ENCODE data around the gene NKD1.

The NKD1 gene

GRCh38 chr16:50539822-50540710 is 8.1 kb upstream of the NKD1 start:
- Histone ChIP-seq H3K27ac (ENCODE audit: low read length) (no peak overlapping the region), H3K36me3 (ENCODE audit: control insufficient read depth in 1 of 2, insufficient read depth in 2 of 2, low read length in 2 of 2) (no peaks in the 10 kb centered on the region), H3K4me3 (ENCODE audit: low read depth in 1 of 2, low read length in 2 of 2) (no peak overlapping the region), H3K27me3 (ENCODE audit: low read depth, low read length) (no peaks in the 10 kb centered on the region), H3K4me1 (ENCODE audit: control insufficient read depth in 1 of 2, insufficient read depth in 2 of 2, low read length in 2 of 2) (no peaks in the 10 kb centered on the region), H3K9me3 (ENCODE audit: control insufficient read depth in 1 of 2, low read length in 2 of 2) (no peaks in the 10 kb centered on the region)

- no peak overlapping the region for H3K27ac ChIP-seq (ENCODE audit: low read length)
- H3K4me3 ChIP-seq (ENCODE audit: low read depth in 1 of 2, low read length in 2 of 2) = no peak overlapping the region
- no peaks in the 10 kb centered on the region for H3K27me3 ChIP-seq (ENCODE audit: low read depth, low read length)
- no peaks in the 10 kb centered on the region for H3K36me3 ChIP-seq (ENCODE audit: control insufficient read depth in 1 of 2, insufficient read depth in 2 of 2, low read length in 2 of 2)
- no peaks in the 10 kb centered on the region for H3K4me1 ChIP-seq (ENCODE audit: control insufficient read depth in 1 of 2, insufficient read depth in 2 of 2, low read length in 2 of 2)
- H3K9me3 ChIP-seq (ENCODE audit: control insufficient read depth in 1 of 2, low read length in 2 of 2) = no peaks in the 10 kb centered on the region
Measured at GRCh38 chr16:50540711-50541007, 7.5 kb upstream of the NKD1 start.

DNA sequence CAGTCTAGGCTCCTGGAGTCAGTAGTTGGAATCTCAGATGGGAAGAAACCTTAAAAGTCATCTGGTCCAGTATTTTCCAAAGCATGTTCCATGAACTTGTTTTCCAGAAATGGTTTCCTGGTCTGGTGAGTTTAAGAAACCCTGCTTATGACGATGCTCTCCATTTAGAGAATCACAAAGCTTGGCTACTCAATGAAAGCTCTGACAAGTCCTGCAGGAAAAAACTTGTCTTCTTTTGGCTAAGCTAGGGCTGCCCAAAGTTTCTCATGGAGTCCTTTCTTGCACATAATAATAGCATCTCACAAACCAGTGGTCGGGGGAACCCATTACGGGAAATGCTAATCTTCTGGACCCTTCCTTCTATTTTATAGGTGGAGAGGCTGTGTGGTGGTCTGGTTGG is 5.5 kb upstream of the NKD1 start:
- H3K36me3 ChIP-seq (ENCODE audit: control insufficient read depth in 1 of 2, insufficient read depth in 2 of 2, low read length in 2 of 2) = no peaks in the 10 kb centered on the region
- H3K4me3 ChIP-seq (ENCODE audit: low read depth in 1 of 2, low read length in 2 of 2) = no peak overlapping the region
- H3K4me1 ChIP-seq (ENCODE audit: control insufficient read depth in 1 of 2, insufficient read depth in 2 of 2, low read length in 2 of 2) = peaks cover 0 to 5% of the 10 kb centered on the region in 2 donors
- no peaks in the 10 kb centered on the region for H3K9me3 ChIP-seq (ENCODE audit: control insufficient read depth in 1 of 2, low read length in 2 of 2)
- no peaks in the 10 kb centered on the region for H3K27me3 ChIP-seq (ENCODE audit: low read depth, low read length)
- no peak overlapping the region for H3K27ac ChIP-seq (ENCODE audit: low read length)

DNA sequence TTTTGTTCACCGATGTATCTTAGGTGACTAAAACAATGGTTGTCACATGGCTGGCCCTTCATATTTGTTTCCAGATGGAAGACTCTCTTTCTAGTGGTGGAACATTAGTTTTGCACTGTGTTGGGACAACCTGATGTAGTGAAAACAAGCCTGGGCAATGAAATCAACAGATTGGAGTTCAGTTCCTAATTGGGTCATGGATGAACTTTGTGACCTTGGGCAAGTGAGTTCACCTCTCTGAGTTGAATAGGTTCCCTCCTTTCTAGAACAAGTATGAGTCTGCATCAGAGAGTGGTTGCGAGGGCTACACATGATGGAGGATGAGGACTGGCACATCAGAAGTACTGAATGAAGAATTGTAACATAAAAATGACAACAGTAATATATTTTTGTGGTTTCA is 2.1 kb upstream of the NKD1 start:
- H3K27me3 ChIP-seq (ENCODE audit: low read depth, low read length) = peaks cover 4% of the 10 kb centered on the region
- no peak overlapping the region for H3K4me3 ChIP-seq (ENCODE audit: low read depth in 1 of 2, low read length in 2 of 2)
- H3K27ac ChIP-seq (ENCODE audit: low read length) = no peak overlapping the region
- H3K36me3 ChIP-seq (ENCODE audit: control insufficient read depth in 1 of 2, insufficient read depth in 2 of 2, low read length in 2 of 2) = no peaks in the 10 kb centered on the region
- peaks cover 0 to 18% of the 10 kb centered on the region in 2 donors for H3K4me1 ChIP-seq (ENCODE audit: control insufficient read depth in 1 of 2, insufficient read depth in 2 of 2, low read length in 2 of 2)
- no peaks in the 10 kb centered on the region for H3K9me3 ChIP-seq (ENCODE audit: control insufficient read depth in 1 of 2, low read length in 2 of 2)

- no peaks in the 10 kb centered on the region for H3K36me3 ChIP-seq (ENCODE audit: control insufficient read depth in 1 of 2, insufficient read depth in 2 of 2, low read length in 2 of 2)
- no peaks in the 10 kb centered on the region for H3K9me3 ChIP-seq (ENCODE audit: control insufficient read depth in 1 of 2, low read length in 2 of 2)
- peaks cover 4% of the 10 kb centered on the region for H3K27me3 ChIP-seq (ENCODE audit: low read depth, low read length)
- peak overlapping the region; percentile 39 to 69 for H3K4me3 ChIP-seq (ENCODE audit: low read depth in 1 of 2, low read length in 2 of 2)
- H3K27ac ChIP-seq (ENCODE audit: low read length) = no peak overlapping the region
- H3K4me1 ChIP-seq (ENCODE audit: control insufficient read depth in 1 of 2, insufficient read depth in 2 of 2, low read length in 2 of 2) = peaks cover 0 to 21% of the 10 kb centered on the region in 2 donors
Measured at GRCh38 chr16:50547340-50548124, 664 bp upstream of the NKD1 start.

DNA sequence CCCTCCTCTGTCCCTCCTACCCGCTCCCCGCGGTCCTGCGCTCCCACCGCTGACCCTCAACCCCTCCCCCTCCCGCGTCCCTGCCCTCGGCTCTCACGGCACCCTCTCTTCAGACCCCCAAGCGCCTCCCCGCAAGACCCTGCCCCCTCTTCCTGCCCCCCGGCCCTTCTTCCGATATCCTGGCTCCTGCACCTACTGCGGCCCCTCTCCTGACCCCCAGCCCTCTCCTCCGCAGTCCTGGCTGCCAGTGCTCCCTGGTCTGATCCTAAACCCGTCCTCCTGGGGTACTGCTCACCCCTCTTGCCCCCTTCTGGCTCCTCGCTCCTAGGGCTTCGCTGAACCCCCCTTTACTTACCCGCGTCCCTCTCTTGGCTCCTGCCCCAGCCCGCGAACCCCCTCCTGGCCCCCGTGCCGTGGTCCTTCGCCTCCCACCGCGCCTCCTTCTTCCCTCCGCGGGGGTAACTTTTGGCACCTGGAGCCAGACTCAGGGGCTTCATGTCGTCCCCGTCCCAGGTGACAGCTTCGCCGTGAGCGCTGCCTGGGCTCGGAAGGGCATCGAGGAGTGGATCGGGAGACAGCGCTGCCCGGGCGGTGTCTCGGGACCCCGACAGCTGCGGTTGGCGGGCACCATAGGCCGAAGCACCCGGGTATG is 839 bp downstream of the NKD1 start:
- H3K4me1 ChIP-seq (ENCODE audit: control insufficient read depth in 1 of 2, insufficient read depth in 2 of 2, low read length in 2 of 2) = peaks cover 0 to 21% of the 10 kb centered on the region in 2 donors
- H3K9me3 ChIP-seq (ENCODE audit: control insufficient read depth in 1 of 2, low read length in 2 of 2) = no peaks in the 10 kb centered on the region
- no peak overlapping the region for H3K27ac ChIP-seq (ENCODE audit: low read length)
- peak overlapping the region; percentile 46 to 78 for H3K4me3 ChIP-seq (ENCODE audit: low read depth in 1 of 2, low read length in 2 of 2)
- H3K36me3 ChIP-seq (ENCODE audit: control insufficient read depth in 1 of 2, insufficient read depth in 2 of 2, low read length in 2 of 2) = peaks cover 0 to 3% of the 10 kb centered on the region in 2 donors
- peaks cover 4% of the 10 kb centered on the region for H3K27me3 ChIP-seq (ENCODE audit: low read depth, low read length)

DNA sequence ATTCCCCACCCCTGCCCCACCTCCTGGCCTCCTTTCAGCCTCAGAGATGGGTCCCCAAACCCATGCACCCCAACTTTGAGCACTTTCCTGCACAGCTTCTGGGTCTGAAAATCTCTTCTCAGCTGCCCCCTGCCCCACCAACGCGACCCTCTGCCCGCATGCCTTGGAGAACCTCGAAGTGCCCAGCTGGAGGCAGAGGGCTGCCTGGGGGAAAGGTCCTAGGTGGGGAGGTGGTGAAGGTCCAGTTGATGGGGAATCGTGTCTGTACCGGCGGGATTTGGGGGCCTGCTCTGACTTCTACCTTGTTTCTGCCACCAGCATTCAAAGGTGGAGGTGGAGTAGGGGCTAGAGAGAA is 1.3 kb downstream of the NKD1 start:
- H3K36me3 ChIP-seq (ENCODE audit: control insufficient read depth in 1 of 2, insufficient read depth in 2 of 2, low read length in 2 of 2) = peaks cover 0 to 4% of the 10 kb centered on the region in 2 donors
- peaks cover 4% of the 10 kb centered on the region for H3K27me3 ChIP-seq (ENCODE audit: low read depth, low read length)
- peaks cover 0 to 21% of the 10 kb centered on the region in 2 donors for H3K4me1 ChIP-seq (ENCODE audit: control insufficient read depth in 1 of 2, insufficient read depth in 2 of 2, low read length in 2 of 2)
- peak overlapping the region; percentile 46 to 78 for H3K4me3 ChIP-seq (ENCODE audit: low read depth in 1 of 2, low read length in 2 of 2)
- no peak overlapping the region for H3K27ac ChIP-seq (ENCODE audit: low read length)
- H3K9me3 ChIP-seq (ENCODE audit: control insufficient read depth in 1 of 2, low read length in 2 of 2) = no peaks in the 10 kb centered on the region

GRCh38 chr16:50550035-50550434 is 1.8 kb downstream of the NKD1 start:
- H3K27me3 ChIP-seq (ENCODE audit: low read depth, low read length) = peaks cover 4% of the 10 kb centered on the region
- peaks cover 0 to 4% of the 10 kb centered on the region in 2 donors for H3K36me3 ChIP-seq (ENCODE audit: control insufficient read depth in 1 of 2, insufficient read depth in 2 of 2, low read length in 2 of 2)
- peak overlapping the region; percentile 46 to 78 for H3K4me3 ChIP-seq (ENCODE audit: low read depth in 1 of 2, low read length in 2 of 2)
- no peaks in the 10 kb centered on the region for H3K9me3 ChIP-seq (ENCODE audit: control insufficient read depth in 1 of 2, low read length in 2 of 2)
- H3K4me1 ChIP-seq (ENCODE audit: control insufficient read depth in 1 of 2, insufficient read depth in 2 of 2, low read length in 2 of 2) = peaks cover 0 to 22% of the 10 kb centered on the region in 2 donors
- H3K27ac ChIP-seq (ENCODE audit: low read length) = no peak overlapping the region

DNA sequence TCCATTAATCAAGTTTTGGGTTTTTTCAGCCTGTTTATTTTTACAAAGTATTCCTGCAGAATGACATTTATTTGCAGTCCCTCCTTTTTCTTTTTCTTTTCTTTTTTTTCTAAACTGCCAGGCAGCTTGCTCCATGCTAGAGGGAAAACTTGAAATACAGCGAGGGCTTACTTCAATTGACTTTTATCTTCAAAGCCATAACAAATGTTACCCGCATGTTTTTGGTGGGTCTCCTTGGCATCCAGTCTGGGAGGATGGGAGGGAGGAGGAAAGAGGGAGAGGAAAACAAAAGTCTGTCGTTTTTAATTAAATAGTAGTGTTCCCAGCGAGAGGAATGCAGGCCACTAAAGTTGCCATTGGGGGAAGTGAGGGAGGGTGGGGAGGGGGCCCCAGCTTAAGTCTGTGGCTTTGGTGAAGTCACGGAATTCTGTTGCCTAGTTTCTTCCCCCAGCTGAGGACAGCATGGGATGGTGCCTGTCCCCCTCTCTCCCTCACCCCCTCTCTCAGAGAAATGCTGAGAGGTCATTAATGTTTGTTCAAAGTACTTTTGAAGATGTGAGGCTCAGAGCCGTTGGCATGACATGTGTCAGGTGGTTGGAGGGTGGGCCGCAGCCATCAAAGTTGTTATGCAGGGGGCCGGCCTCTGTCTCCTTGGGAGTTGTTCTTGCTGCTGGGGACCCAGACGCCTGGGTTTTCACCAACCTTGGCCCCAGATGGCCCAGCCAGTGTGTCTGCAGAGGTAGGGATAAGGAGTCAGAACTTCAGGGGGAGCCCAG is 2.9 kb downstream of the NKD1 start:
- Histone ChIP-seq H3K4me1 (ENCODE audit: control insufficient read depth in 1 of 2, insufficient read depth in 2 of 2, low read length in 2 of 2) (peaks cover 0 to 32% of the 10 kb centered on the region in 2 donors), H3K9me3 (ENCODE audit: control insufficient read depth in 1 of 2, low read length in 2 of 2) (no peaks in the 10 kb centered on the region), H3K36me3 (ENCODE audit: control insufficient read depth in 1 of 2, insufficient read depth in 2 of 2, low read length in 2 of 2) (peaks cover 0 to 4% of the 10 kb centered on the region in 2 donors), H3K27me3 (ENCODE audit: low read depth, low read length) (peaks cover 4% of the 10 kb centered on the region), H3K27ac (ENCODE audit: low read length) (no peak overlapping the region), H3K4me3 (ENCODE audit: low read depth in 1 of 2, low read length in 2 of 2) (no peak overlapping the region)

GRCh38 chr16:50552476-50553101 is 4.4 kb downstream of the NKD1 start:
- no peak overlapping the region for H3K27ac ChIP-seq (ENCODE audit: low read length)
- peaks cover 4% of the 10 kb centered on the region for H3K27me3 ChIP-seq (ENCODE audit: low read depth, low read length)
- H3K4me1 ChIP-seq (ENCODE audit: control insufficient read depth in 1 of 2, insufficient read depth in 2 of 2, low read length in 2 of 2) = peaks cover 0 to 34% of the 10 kb centered on the region in 2 donors
- peaks cover 0 to 5% of the 10 kb centered on the region in 2 donors for H3K9me3 ChIP-seq (ENCODE audit: control insufficient read depth in 1 of 2, low read length in 2 of 2)
- H3K36me3 ChIP-seq (ENCODE audit: control insufficient read depth in 1 of 2, insufficient read depth in 2 of 2, low read length in 2 of 2) = peaks cover 0 to 4% of the 10 kb centered on the region in 2 donors
- H3K4me3 ChIP-seq (ENCODE audit: low read depth in 1 of 2, low read length in 2 of 2) = no peak overlapping the region
